Stimulated activated CD8-positive, alpha-beta memory T cell treated with anti-CD3 and anti-CD28 coated beads, Interleukin-12 subunit alpha, Interleukin-12 subunit beta, amount 100 ng/mL, for 24 hours (primary cell): ENCODE measurements around the gene FBXW8.

Source experiments
- DNase-seq: peaks from one replicate; pipeline ENCODE4 v3.0.0-alpha.2; 2020; ENCODE audit errors: extremely low read depth

The FBXW8 gene

GRCh38 chr12:117038919-117039318 is 128.2 kb downstream of the FBXW8 start:
- DNase-seq, result no peak

GRCh38 chr12:117039891-117040309 is 129.2 kb downstream of the FBXW8 start:
- DNase-seq, result no peak

GRCh38 chr12:117040496-117040895 is 129.7 kb downstream of the FBXW8 start:
- DNase-seq, result no peak

GRCh38 chr12:117041798-117042170 is 131.0 kb downstream of the FBXW8 start:
- no peak for DNase-seq

GRCh38 chr12:117042171-117042842 is 131.6 kb downstream of the FBXW8 start:
- no peak for DNase-seq

- no peak for DNase-seq
Observed at GRCh38 chr12:117042862-117043261, 132.1 kb downstream of the FBXW8 start.

- no peak for DNase-seq
Observed at GRCh38 chr12:117044311-117044710, 133.6 kb downstream of the FBXW8 start.

- DNase-seq, result no peak
Observed at GRCh38 chr12:117044790-117045159, 134.0 kb downstream of the FBXW8 start.

GRCh38 chr12:117045160-117046010 is 134.6 kb downstream of the FBXW8 start:
- DNase-seq, result no peak

- no peak for DNase-seq
Observed at GRCh38 chr12:117046011-117046369, 135.2 kb downstream of the FBXW8 start.

- DNase-seq, result no peak
Observed at GRCh38 chr12:117046425-117046824, 135.7 kb downstream of the FBXW8 start.

- DNase-seq, result no peak
Observed at GRCh38 chr12:117046861-117047530, 136.2 kb downstream of the FBXW8 start.

- DNase-seq, result no peak
Observed at GRCh38 chr12:117047810-117048584, 137.2 kb downstream of the FBXW8 start.

- DNase-seq, result no peak
Observed at GRCh38 chr12:117048585-117048904, 137.8 kb downstream of the FBXW8 start.

GRCh38 chr12:117049295-117049694 is 138.5 kb downstream of the FBXW8 start:
- DNase-seq, result no peak

- no peak for DNase-seq
Observed at GRCh38 chr12:117050060-117050459, 139.3 kb downstream of the FBXW8 start.

- no peak for DNase-seq
Observed at GRCh38 chr12:117051380-117051779, 140.6 kb downstream of the FBXW8 start.

GRCh38 chr12:117052386-117053049 is 141.8 kb downstream of the FBXW8 start:
- DNase-seq, result no peak

- no peak for DNase-seq
Observed at GRCh38 chr12:117053050-117053400, 142.3 kb downstream of the FBXW8 start.

- DNase-seq, result no peak
Observed at GRCh38 chr12:117053597-117054201, 142.9 kb downstream of the FBXW8 start.

GRCh38 chr12:117054279-117054678 is 143.5 kb downstream of the FBXW8 start:
- DNase-seq, result no peak
